Mesenchymal stem cell (in vitro differentiated cells and primary cell): ENCODE measurements around the gene HDAC4.
A peak's percentile ranks its signal among the peaks of the same experiment; 100 is the strongest.

ENCODE experiments used
- DNase-seq: peaks from one replicate; pipeline ENCODE4 v3.0.0-alpha.2; 2013
- H2AFZ ChIP-seq: one replicate; pipeline ENCODE4 v1.6.1; 2013; ENCODE audit warnings: low read depth, mild to moderate bottlenecking, control low read depth, inconsistent platforms, low read length, moderate library complexity
- H2AK5ac ChIP-seq: 2 replicates; pipeline ENCODE4 v1.6.1; 2013; ENCODE audit warnings: low read length, moderate library complexity, mild to moderate bottlenecking, inconsistent platforms; ENCODE audit not compliant: severe bottlenecking
- H2BK120ac ChIP-seq: one replicate; pipeline ENCODE4 v1.6.1; 2013; ENCODE audit warnings: low read depth, mild to moderate bottlenecking, inconsistent platforms, low read length, moderate library complexity
- H2BK12ac ChIP-seq, 2 experiments: one replicate each; pipeline ENCODE4 v1.6.1; 2013; ENCODE audit warnings: inconsistent platforms in 2 of 2, low read length in 2 of 2, mild to moderate bottlenecking in 2 of 2, moderate library complexity in 2 of 2, control low read depth in 1 of 2
- H2BK15ac ChIP-seq: one replicate; pipeline ENCODE4 v1.6.1; 2013; ENCODE audit warnings: mild to moderate bottlenecking, low read depth, inconsistent platforms; ENCODE audit not compliant: poor library complexity, severe bottlenecking
- H2BK5ac ChIP-seq: 2 replicates; pipeline ENCODE4 v1.6.1; 2013; ENCODE audit warnings: low read depth, mild to moderate bottlenecking, low read length, control low read depth, inconsistent platforms; ENCODE audit not compliant: poor library complexity, severe bottlenecking
- H3K14ac ChIP-seq, 2 experiments: one replicate each; pipeline ENCODE4 v1.6.1; 2013; ENCODE audit warnings: inconsistent platforms in 2 of 2, low read length in 2 of 2, control low read depth in 1 of 2, mild to moderate bottlenecking in 1 of 2, moderate library complexity in 1 of 2
- H3K18ac ChIP-seq, 2 experiments: one replicate each; pipeline ENCODE4 v1.6.1; 2013; ENCODE audit warnings: inconsistent platforms in 2 of 2, low read length in 2 of 2, control low read depth in 1 of 2, low read depth in 1 of 2, mild to moderate bottlenecking in 1 of 2
- H3K23ac ChIP-seq, 2 experiments: one replicate each; pipeline ENCODE4 v1.6.1; 2013; ENCODE audit warnings: inconsistent platforms in 2 of 2, low read length in 2 of 2, mild to moderate bottlenecking in 2 of 2, moderate library complexity in 2 of 2, control low read depth in 1 of 2
- H3K27ac ChIP-seq: 2 replicates; pipeline ENCODE4 v1.5.1; 2013; ENCODE audit warnings: mild to moderate bottlenecking, moderate library complexity, low read length, control low read depth, inconsistent platforms; ENCODE audit not compliant: poor library complexity, severe bottlenecking
- H3K27me3 ChIP-seq, 2 experiments: 2 replicates each; pipeline versions ENCODE4 v1.6.1 to v1.7.0; 2013; ENCODE audit warnings: low read length in 2 of 2, mild to moderate bottlenecking in 2 of 2, moderate library complexity in 2 of 2, control low read depth in 1 of 2, inconsistent platforms in 1 of 2; ENCODE audit not compliant: control insufficient read depth in 1 of 2, insufficient read depth in 1 of 2
- H3K36me3 ChIP-seq, 2 experiments: 2 replicates each; pipeline versions ENCODE4 v1.6.1 to v1.7.0; 2013; ENCODE audit warnings: low read length in 2 of 2, control low read depth in 1 of 2, inconsistent platforms in 1 of 2, low read depth in 1 of 2, mild to moderate bottlenecking in 1 of 2; ENCODE audit not compliant: insufficient read depth in 2 of 2, control insufficient read depth in 1 of 2
- H3K4ac ChIP-seq, 2 experiments: one replicate each; pipeline ENCODE4 v1.6.1; 2013; ENCODE audit warnings: inconsistent platforms in 2 of 2, low read length in 2 of 2, mild to moderate bottlenecking in 2 of 2, moderate library complexity in 2 of 2, control low read depth in 1 of 2, low read depth in 1 of 2
- H3K4me1 ChIP-seq: 2 replicates; pipeline ENCODE4 v1.6.1; 2013; ENCODE audit warnings: low read depth, low read length, control low read depth; ENCODE audit not compliant: control insufficient read depth, insufficient read depth
- H3K4me2 ChIP-seq: 2 replicates; pipeline ENCODE4 v1.6.1; 2013; ENCODE audit warnings: low read length, mild to moderate bottlenecking, inconsistent platforms; ENCODE audit not compliant: poor library complexity, severe bottlenecking
- H3K4me3 ChIP-seq, 2 experiments: 2 replicates each; pipeline versions ENCODE4 v1.5.1 to v1.7.0; 2013; ENCODE audit warnings: low read length in 2 of 2, mild to moderate bottlenecking in 2 of 2, control low read depth in 1 of 2, low read depth in 1 of 2; ENCODE audit not compliant: insufficient read depth in 1 of 2
- H3K79me1 ChIP-seq: replicated peaks from 2 replicates; pipeline ENCODE4 v1.6.1; 2013; ENCODE audit warnings: mild to moderate bottlenecking, control low read depth, low read length, inconsistent platforms; ENCODE audit not compliant: poor library complexity, severe bottlenecking
- H3K9ac ChIP-seq: 2 replicates; pipeline ENCODE4 v1.7.0; 2013; ENCODE audit warnings: mild to moderate bottlenecking, low read length, moderate library complexity
- H3K9me3 ChIP-seq: 2 replicates; pipeline ENCODE4 v1.7.0; 2013; ENCODE audit warnings: mild to moderate bottlenecking, low read length; ENCODE audit not compliant: control insufficient read depth
- H4K8ac ChIP-seq: one replicate; pipeline ENCODE4 v1.6.1; 2013; ENCODE audit warnings: inconsistent platforms, mild to moderate bottlenecking, low read length, moderate library complexity
- H4K91ac ChIP-seq: one replicate; pipeline ENCODE4 v1.6.1; 2013; ENCODE audit warnings: mild to moderate bottlenecking, low read length, inconsistent platforms
- WGBS: methylation state at CpG from one replicate; pipeline ENCODE4 v1.1.7; 2013; ENCODE audit warnings: mixed read lengths; 5-methylcytosine and 5-hydroxymethylcytosine counted together

HDAC4 gene

DNA sequence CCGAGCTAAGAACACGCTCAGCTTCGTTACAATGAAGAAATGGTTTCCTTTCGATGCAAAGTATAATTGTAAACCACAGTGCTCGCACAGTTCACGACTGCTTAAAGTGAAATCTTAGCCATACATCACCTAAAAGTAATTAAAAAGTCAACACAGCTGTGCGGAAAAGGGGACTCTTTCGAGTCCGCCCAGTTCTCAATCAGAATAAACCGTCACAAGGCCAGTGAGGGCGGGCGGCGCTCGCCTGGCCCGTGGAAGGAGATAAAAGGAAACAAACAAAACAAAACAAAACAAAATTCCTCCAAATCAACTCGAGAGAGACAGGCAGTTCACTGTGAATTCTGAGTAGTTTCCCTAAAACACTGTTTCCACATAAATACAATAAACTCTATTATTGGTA lies 352.1 kb downstream of the HDAC4 start:
- Histone ChIP-seq H4K8ac (no peak overlapping the region), H3K27ac (no peak overlapping the region), H2BK5ac (no peak overlapping the region), H2BK12ac (no peak overlapping the region), H2AFZ (no peak overlapping the region), H3K36me3 (peaks cover 20 to 29% of the 10 kb centered on the region in 2 experiments), H3K14ac (no peak overlapping the region), H3K79me1 (no peaks in the 10 kb centered on the region), H3K4me3 (no peak overlapping the region), H4K91ac (no peak overlapping the region), H2BK120ac (no peak overlapping the region), H3K18ac (no peak overlapping the region), H3K9ac (no peak overlapping the region), H3K23ac (no peak overlapping the region), H2BK15ac (no peak overlapping the region), H3K4ac (no peak overlapping the region), H3K4me2 (no peak overlapping the region), H3K27me3 (no peaks in the 10 kb centered on the region), H3K4me1 (peaks cover 8% of the 10 kb centered on the region), H3K9me3 (no peaks in the 10 kb centered on the region), H2AK5ac (no peak overlapping the region)
- 86% methylated on average over 15 of the region's 16 CpGs for WGBS
- no peak for DNase-seq

DNA sequence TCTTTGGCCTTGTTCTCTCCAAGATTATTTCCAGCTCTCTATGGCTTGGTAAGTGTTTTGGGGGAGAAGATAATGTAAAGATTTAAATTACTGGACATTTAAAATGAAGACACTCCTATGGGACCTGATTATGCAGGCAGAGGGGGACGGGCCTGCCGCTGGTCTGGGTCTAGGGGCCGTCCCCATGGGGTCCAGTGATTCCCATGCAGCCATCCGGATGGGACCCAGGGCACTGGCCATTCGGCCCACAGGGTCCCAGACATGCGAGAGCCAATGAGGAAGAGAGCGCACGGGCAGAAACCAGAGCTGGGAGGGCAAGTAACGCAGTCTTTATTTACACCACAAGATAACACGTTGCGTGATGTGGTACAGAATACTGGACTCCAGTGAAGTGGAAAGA lies 353.0 kb downstream of the HDAC4 start:
- Histone ChIP-seq H4K8ac (no peak overlapping the region), H3K4me1 (peaks cover 8% of the 10 kb centered on the region), H2BK5ac (no peak overlapping the region), H2BK15ac (no peak overlapping the region), H3K4me2 (no peak overlapping the region), H2AFZ (no peak overlapping the region), H3K9me3 (no peaks in the 10 kb centered on the region), H2BK120ac (no peak overlapping the region), H3K27ac (no peak overlapping the region), H3K27me3 (no peaks in the 10 kb centered on the region), H3K18ac (no peak overlapping the region), H3K79me1 (no peaks in the 10 kb centered on the region), H3K14ac (no peak overlapping the region), H4K91ac (no peak overlapping the region), H3K4ac (no peak overlapping the region), H3K23ac (no peak overlapping the region), H2BK12ac (no peak overlapping the region), H3K4me3 (no peak overlapping the region), H3K36me3 (peaks cover 14 to 20% of the 10 kb centered on the region in 2 experiments), H3K9ac (no peak overlapping the region), H2AK5ac (no peak overlapping the region)
- no peak for DNase-seq
- 98% methylated on average over 11 of the region's 11 CpGs for WGBS

DNA sequence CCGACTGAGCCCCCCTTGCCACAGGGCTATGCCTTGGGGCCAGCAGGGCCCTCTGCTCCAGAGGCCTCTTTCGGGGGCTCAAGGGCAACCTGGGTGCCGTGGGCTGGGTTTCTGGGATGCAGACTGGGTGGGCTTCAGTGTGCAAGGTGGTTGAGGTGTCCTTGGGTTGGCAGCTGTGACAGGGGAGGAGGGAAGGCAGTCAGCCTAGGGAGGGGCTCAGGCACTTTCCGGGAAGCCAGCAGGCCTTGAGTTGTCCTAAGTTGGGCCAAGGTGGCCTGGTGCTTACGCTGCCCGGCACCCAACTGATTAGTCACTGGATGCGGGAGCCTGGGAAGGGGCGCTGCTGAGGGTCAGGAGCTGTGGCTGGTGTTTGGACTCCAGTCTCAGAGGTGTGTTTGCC lies 353.4 kb downstream of the HDAC4 start:
- DNase-seq, result no peak
- H3K4me1 ChIP-seq, result peaks cover 8% of the 10 kb centered on the region

DNA sequence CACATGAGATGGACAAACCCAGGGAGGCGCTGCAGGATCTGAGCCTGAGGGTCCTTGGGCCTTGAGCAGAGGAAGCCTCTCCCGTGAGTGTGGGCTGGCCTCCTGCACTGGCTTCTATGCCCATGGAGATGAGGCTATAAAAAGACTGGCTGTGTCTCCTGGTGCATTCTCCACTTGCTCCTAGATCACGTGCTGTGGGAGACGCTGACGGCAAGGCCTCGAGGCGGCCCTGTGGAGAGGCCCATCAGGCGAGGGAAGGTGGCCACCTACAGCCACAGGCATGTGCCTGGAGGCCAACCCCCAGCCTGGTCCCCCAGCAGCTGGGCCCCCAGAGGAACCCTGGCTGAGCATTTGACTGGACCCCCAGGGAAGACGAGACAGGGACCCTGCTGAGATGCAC lies 354.0 kb downstream of the HDAC4 start:
- Histone ChIP-seq H3K27me3 (peaks cover 0 to 7% of the 10 kb centered on the region in 2 experiments), H3K4ac (no peak overlapping the region), H2BK12ac (no peak overlapping the region), H2BK120ac (no peak overlapping the region), H2BK5ac (no peak overlapping the region), H3K18ac (no peak overlapping the region), H4K8ac (no peak overlapping the region), H3K23ac (no peak overlapping the region), H3K36me3 (peaks cover 5 to 15% of the 10 kb centered on the region in 2 experiments), H3K79me1 (no peaks in the 10 kb centered on the region), H3K9ac (no peak overlapping the region), H3K4me3 (no peak overlapping the region), H3K9me3 (no peaks in the 10 kb centered on the region), H2AFZ (no peak overlapping the region), H3K4me1 (peaks cover 8% of the 10 kb centered on the region), H2AK5ac (no peak overlapping the region), H3K27ac (no peak overlapping the region), H3K4me2 (no peak overlapping the region), H2BK15ac (no peak overlapping the region), H4K91ac (peak overlapping the region; percentile 72), H3K14ac (no peak overlapping the region)
- 94% methylated on average over 8 of the region's 9 CpGs for WGBS
- DNase-seq, result no peak

More for the DNA sequence above, 353.4 kb downstream of the HDAC4 start:
- H2BK15ac ChIP-seq, result no peak overlapping the region
- no peak overlapping the region for H2AFZ ChIP-seq
- H3K27ac ChIP-seq, result no peak overlapping the region
- no peak overlapping the region for H2AK5ac ChIP-seq
- no peak overlapping the region for H3K18ac ChIP-seq
- H3K4me2 ChIP-seq, result no peak overlapping the region
- no peak overlapping the region for H3K9ac ChIP-seq
- no peak overlapping the region for H4K8ac ChIP-seq
- no peak overlapping the region for H3K4me3 ChIP-seq
- peaks cover 0 to 2% of the 10 kb centered on the region in 2 experiments for H3K27me3 ChIP-seq
- WGBS, result 95% methylated on average over 8 of the region's 8 CpGs
- no peak overlapping the region for H2BK120ac ChIP-seq
- H3K36me3 ChIP-seq, result peaks cover 10 to 16% of the 10 kb centered on the region in 2 experiments
- no peak overlapping the region for H3K4ac ChIP-seq
- H2BK12ac ChIP-seq, result no peak overlapping the region
- H4K91ac ChIP-seq, result no peak overlapping the region
- no peaks in the 10 kb centered on the region for H3K9me3 ChIP-seq
- no peak overlapping the region for H3K23ac ChIP-seq
- no peaks in the 10 kb centered on the region for H3K79me1 ChIP-seq
- no peak overlapping the region for H2BK5ac ChIP-seq
- no peak overlapping the region for H3K14ac ChIP-seq
